GM19240 (cell line): ENCODE data around the gene LMLN.
"Not testable (repeated sequence)": the region's sequence is repeated elsewhere in the genome, so short reads cannot be mapped to it uniquely, and the experiment has no call there.

Experiments
- DNase-seq: peaks from one replicate; pipeline ENCODE4 v3.0.0; 2011; ENCODE audit warnings: low spot score; ENCODE audit not compliant: insufficient read length

LMLN gene

DNA sequence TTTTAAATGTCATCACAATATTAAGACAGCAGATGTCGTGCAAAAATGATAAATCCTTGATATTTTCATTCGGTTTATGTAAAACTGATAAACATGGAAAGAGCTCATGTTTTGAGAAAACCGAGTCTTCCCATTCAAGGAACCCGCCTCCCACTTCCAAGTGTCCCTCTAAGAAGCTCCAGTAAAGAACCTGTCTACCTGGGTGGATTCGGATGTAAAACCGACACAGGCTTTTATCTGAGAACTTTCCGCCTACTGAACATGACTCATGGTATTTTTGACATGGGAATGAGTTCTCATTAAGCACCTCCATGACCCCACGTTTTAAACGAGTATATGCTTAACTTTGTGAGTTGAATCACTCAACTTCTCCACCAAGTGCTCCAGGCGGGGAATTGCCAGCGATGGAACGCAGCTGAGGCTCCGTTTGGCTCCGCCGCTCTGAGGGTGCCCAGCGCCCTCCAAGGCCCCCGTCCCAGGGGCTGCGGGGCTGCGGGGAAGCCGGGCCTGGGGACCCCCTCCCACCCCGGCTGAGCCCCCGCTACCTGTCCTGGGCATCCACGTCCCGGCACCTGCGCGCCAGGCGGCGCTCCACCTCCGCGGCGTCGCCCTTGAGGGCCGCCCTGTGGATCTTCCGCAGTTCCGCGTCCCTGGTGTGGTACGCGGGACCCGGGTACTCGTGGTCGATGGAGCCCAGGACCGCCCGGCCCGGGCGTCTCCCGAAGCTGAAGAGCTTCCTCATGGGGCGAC is 119.9 kb downstream of the LMLN start:
- no peak for DNase-seq

- DNase-seq: no peak
These were observed 120.7 kb downstream of the LMLN start for GRCh38 chr3:198080521-198081384.

GRCh38 chr3:198081421-198081844 is 121.4 kb downstream of the LMLN start:
- no peak for DNase-seq

- not testable (repeated sequence) for DNase-seq
These were observed 122.2 kb downstream of the LMLN start for GRCh38 chr3:198082226-198082625.

DNA sequence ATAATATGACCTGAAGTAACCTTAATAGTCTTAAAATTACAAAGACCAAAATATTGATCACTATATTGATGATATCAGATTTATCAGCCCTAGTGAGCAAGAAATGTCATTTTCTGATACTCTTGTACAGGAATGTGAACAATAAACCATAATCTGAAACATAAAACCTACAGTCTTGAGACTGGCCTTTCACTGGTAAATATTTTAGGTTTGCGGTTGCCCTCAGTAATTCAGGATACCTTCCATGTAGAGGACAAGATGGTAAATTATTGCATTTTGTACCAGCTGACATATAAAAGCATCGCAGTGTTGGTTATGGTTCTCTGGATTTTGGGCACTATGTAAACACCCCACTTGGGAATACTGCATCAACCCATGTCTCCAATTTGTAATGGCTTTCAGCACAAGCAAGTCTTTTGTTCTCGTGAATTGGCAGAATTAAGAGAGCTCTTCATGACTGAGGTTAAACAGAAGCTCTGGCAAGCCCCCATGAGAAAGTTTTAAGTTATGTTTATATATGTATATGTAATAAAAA is 128.5 kb downstream of the LMLN start:
- no peak for DNase-seq

- no peak for DNase-seq
These were observed 130.8 kb downstream of the LMLN start for GRCh38 chr3:198090795-198091332.

DNA sequence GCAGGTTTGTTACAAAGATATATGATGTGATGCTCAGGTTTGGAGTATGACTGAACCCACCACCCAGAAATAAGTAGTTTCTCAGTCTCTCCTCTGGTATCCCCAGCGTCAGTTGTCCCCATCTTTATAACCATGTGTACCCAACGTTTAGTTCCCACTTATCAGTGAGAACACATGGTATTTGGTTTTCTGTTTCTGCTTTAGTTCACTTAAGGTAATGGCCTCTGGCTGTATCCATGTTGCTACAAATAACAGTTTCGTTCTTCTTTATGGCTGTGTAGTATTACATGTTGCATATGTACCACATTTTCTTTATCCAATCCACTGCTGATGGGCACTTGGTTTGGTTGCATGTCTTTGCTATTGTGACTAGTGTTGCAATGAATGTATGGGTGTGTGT is 132.3 kb downstream of the LMLN start:
- no peak for DNase-seq

DNA sequence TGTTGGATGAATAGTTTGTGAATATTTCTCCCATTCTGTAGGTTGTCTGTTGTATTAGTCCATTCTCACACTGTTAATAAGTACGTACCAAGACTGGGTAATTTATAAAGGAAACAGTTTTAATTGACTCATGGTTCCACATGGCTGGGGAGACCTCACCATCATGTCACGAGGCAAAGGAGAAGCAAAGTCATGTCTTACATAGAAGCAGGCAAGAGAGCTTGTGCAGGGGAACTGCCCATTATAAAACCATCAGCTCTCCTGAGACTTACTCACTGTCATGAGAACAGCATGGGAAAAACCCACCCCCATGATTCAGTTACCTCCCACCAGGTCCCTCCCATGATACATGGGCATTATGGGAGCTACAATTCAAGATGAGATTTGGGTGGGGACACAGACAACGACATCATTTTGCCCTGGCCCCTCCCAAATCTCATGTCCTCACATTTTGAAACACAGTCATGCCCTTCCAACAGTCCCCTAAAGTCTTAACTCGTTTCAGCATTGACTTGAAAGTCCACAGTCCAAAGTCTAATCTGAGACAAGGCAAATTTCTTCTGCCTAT is 133.2 kb downstream of the LMLN start:
- DNase-seq: no peak
